CD4-positive, alpha-beta T cell (primary cell): ENCODE measurements around the gene AADAT. TPM values are rescaled to one million over a fixed set of nuclear protein-coding genes. Genes with fewer than 3 reads are reported as not detected.

ENCODE experiments used
- ATAC-seq: fragments of 200-7000 bp; cut with Tn5 transposase; one replicate; pipeline ENCODE4 v1.10.0; 2022; ENCODE audit warnings: mild to moderate bottlenecking; ENCODE audit not compliant: poor library complexity
- CTCF ChIA-PET: fragments of 350-600 bp; sonication (Branson Sonifier 250); formaldehyde crosslinking; loops from one replicate; lab custom pipeline; 2021; ENCODE audit warnings: antibody characterized with exemption, inconsistent platforms; lab: Charles Lee
- POLR2A ChIA-PET: fragments of 350-600 bp; sonication (Branson Sonifier 250); formaldehyde crosslinking; loops from one replicate; lab custom pipeline; 2021; ENCODE audit warnings: antibody characterized with exemption, inconsistent platforms; lab: Charles Lee
- DNase-seq, 14 experiments: peaks; one replicate each; pipeline ENCODE4 v3.0.0-alpha.2; 2013 to 2020; ENCODE audit warnings: mixed read lengths in 2 of 14
- H3K27ac ChIP-seq, 2 donors: one replicate each; pipeline versions ENCODE4 v1.5.1 to v1.7.0; 2013; ENCODE audit warnings: low read length in 2 of 2, low read depth in 1 of 2, mild to moderate bottlenecking in 1 of 2
- H3K27me3 ChIP-seq, 2 experiments: 1 replicate in 1 of 2; 2 replicates in 1 of 2; pipeline versions ENCODE4 v1.6.1 to v1.7.0; 2013; ENCODE audit warnings: low read length in 2 of 2, control low read depth in 1 of 2, mild to moderate bottlenecking in 1 of 2, moderate library complexity in 1 of 2; ENCODE audit not compliant: insufficient read depth in 2 of 2, control insufficient read depth in 1 of 2
- H3K36me3 ChIP-seq: one replicate; pipeline ENCODE4 v1.6.1; 2013; ENCODE audit warnings: low read length, control low read depth; ENCODE audit not compliant: insufficient read depth
- H3K4me1 ChIP-seq: one replicate; pipeline ENCODE4 v1.6.1; 2013; ENCODE audit warnings: low read length, control low read depth; ENCODE audit not compliant: insufficient read depth
- H3K4me3 ChIP-seq: one replicate; pipeline ENCODE4 v1.5.1; 2013; ENCODE audit warnings: mild to moderate bottlenecking, low read length, moderate library complexity
- H3K9me3 ChIP-seq, 2 experiments: 1 replicate in 1 of 2; 2 replicates in 1 of 2; pipeline versions ENCODE4 v1.6.1 to v1.7.0; 2013; ENCODE audit warnings: low read length in 2 of 2, mild to moderate bottlenecking in 2 of 2, control low read depth in 1 of 2, moderate library complexity in 1 of 2; ENCODE audit not compliant: control insufficient read depth in 1 of 2, insufficient read depth in 1 of 2
- H3K27ac Mint-ChIP-seq: one replicate; pipeline ENCODE4 v1.8.0; 2020; ENCODE audit warnings: mixed read lengths
- H3K27me3 Mint-ChIP-seq: one replicate; pipeline ENCODE4 v1.8.0; 2021; ENCODE audit warnings: mixed read lengths
- H3K36me3 Mint-ChIP-seq: one replicate; pipeline ENCODE4 v1.8.0; 2021; ENCODE audit warnings: low read depth, mixed read lengths
- H3K4me1 Mint-ChIP-seq: one replicate; pipeline ENCODE4 v1.8.0; 2021; ENCODE audit warnings: low read depth, mixed read lengths
- H3K4me3 Mint-ChIP-seq: one replicate; pipeline ENCODE4 v1.8.0; 2020; ENCODE audit warnings: mild to moderate bottlenecking, mixed read lengths
- H3K9me3 Mint-ChIP-seq: one replicate; pipeline ENCODE4 v1.8.0; 2020; ENCODE audit warnings: mixed read lengths
- CTCF ChIP-seq: fragments of 200-600 bp; IDR thresholded peaks from one replicate; pipeline ENCODE4 v1.8.0; 2022; ENCODE audit warnings: antibody characterized with exemption, mild to moderate bottlenecking
- intact Hi-C, 2 experiments: fragments of 100-400 bp; cut with DNase I in 1 of 2; cut with micrococcal nuclease in 1 of 2; formaldehyde crosslinking; loops; one replicate each; pipeline versions ENCODE4 v1.15.1 to v1.9.0; 2023 to 2025; cut with DNase I, micrococcal nuclease
- total RNA-seq, 174 experiments: library from RNA in 2 of 174; stranded (reverse) in 2 of 174; gene quantifications; one replicate each; pipeline ENCODE4 v1.2.3 and lab custom pipeline; 2021 to 2026

Gene AADAT
- total RNA-seq, 2 experiments from 2014 or later: not detected

- Histone ChIP-seq H3K27me3 (no peaks in the 10 kb centered on the region), H3K4me1 (no peaks in the 10 kb centered on the region), H3K27ac (no peak overlapping the region), H3K36me3 (no peaks in the 10 kb centered on the region), H3K9me3 (peaks cover 0 to 7% of the 10 kb centered on the region in 2 experiments), H3K4me3 (no peak overlapping the region)
- DNase-seq: no peak
- CTCF ChIA-PET: no interaction called here
- Mint-ChIP-seq H3K27me3 (no peaks in the 10 kb centered on the region), H3K9me3 (peaks cover 2% of the 10 kb centered on the region), H3K4me3 (no peak overlapping the region), H3K4me1 (no peaks in the 10 kb centered on the region), H3K27ac (no peak overlapping the region), H3K36me3 (no peaks in the 10 kb centered on the region)
- intact Hi-C loops: no loop called here
- no peak for TF ChIP-seq CTCF
- POLR2A ChIA-PET: no interaction called here
- ATAC-seq: no peak
These were observed 38.0 kb upstream of the AADAT start for GRCh38 chr4:170127758-170128157.

- ChIA-PET CTCF (no interaction called here), POLR2A (no interaction called here)
- Histone ChIP-seq H3K27ac (no peak overlapping the region), H3K4me3 (no peak overlapping the region), H3K36me3 (no peaks in the 10 kb centered on the region), H3K27me3 (no peaks in the 10 kb centered on the region), H3K9me3 (peaks cover 0 to 7% of the 10 kb centered on the region in 2 experiments), H3K4me1 (no peaks in the 10 kb centered on the region)
- DNase-seq (no peak), ATAC-seq (no peak)
- Mint-ChIP-seq H3K9me3 (no peaks in the 10 kb centered on the region), H3K4me1 (no peaks in the 10 kb centered on the region), H3K4me3 (no peak overlapping the region), H3K27ac (no peak overlapping the region), H3K36me3 (no peaks in the 10 kb centered on the region), H3K27me3 (no peaks in the 10 kb centered on the region)
- no peak for TF ChIP-seq CTCF
- intact Hi-C loops: no loop called here
These were observed 34.6 kb upstream of the AADAT start for GRCh38 chr4:170124406-170124805.

- H3K9me3 ChIP-seq: peaks cover 0 to 3% of the 10 kb centered on the region in 2 experiments
- no peaks in the 10 kb centered on the region for H3K36me3 ChIP-seq
- no peak for TF ChIP-seq CTCF
- H3K27ac Mint-ChIP-seq: no peak overlapping the region
- H3K4me1 ChIP-seq: no peaks in the 10 kb centered on the region
- ATAC-seq (no peak), DNase-seq (no peak)
- no peak overlapping the region for H3K4me3 Mint-ChIP-seq
- H3K27ac ChIP-seq: no peak overlapping the region
- no peaks in the 10 kb centered on the region for H3K4me1 Mint-ChIP-seq
- no peak overlapping the region for H3K4me3 ChIP-seq
- CTCF ChIA-PET: no interaction called here
- POLR2A ChIA-PET: no interaction called here
- intact Hi-C loops: no loop called here
- peaks cover 10% of the 10 kb centered on the region for H3K27me3 Mint-ChIP-seq
- H3K9me3 Mint-ChIP-seq: no peaks in the 10 kb centered on the region
- H3K36me3 Mint-ChIP-seq: no peaks in the 10 kb centered on the region
- H3K27me3 ChIP-seq: no peaks in the 10 kb centered on the region
These were observed 32.5 kb upstream of the AADAT start for GRCh38 chr4:170122252-170122651.
